Sigmoid colon (tissue), 7 donors: ENCODE results near the gene CLEC3B. TPM values are rescaled to one million over a fixed set of nuclear protein-coding genes. Genes with fewer than 3 reads are reported as not detected.

Experiments
- DNase-seq: peaks from one replicate; pipeline ENCODE4 v3.0.0-alpha.2; 2019
- H3K27ac ChIP-seq, 4 donors: fragments of 200-600 bp; sonication (generic); one replicate each; pipeline ENCODE4 v1.5.1; 2016 to 2019; ENCODE audit warnings: mild to moderate bottlenecking in 1 of 4
- H3K27me3 ChIP-seq, 3 donors: fragments of 200-600 bp; sonication (generic); one replicate each; pipeline ENCODE4 v1.5.1; 2019; ENCODE audit warnings: mild to moderate bottlenecking in 1 of 3
- H3K36me3 ChIP-seq, 4 donors: fragments of 200-600 bp; sonication (generic); one replicate each; pipeline ENCODE4 v1.5.1; 2016 to 2019
- H3K4me1 ChIP-seq, 4 donors: fragments of 200-600 bp; sonication (generic); one replicate each; pipeline ENCODE4 v1.5.1; 2017 to 2019
- H3K4me3 ChIP-seq, 4 donors: fragments of 200-600 bp; sonication (generic); one replicate each; pipeline ENCODE4 v1.5.1; 2017 to 2019; ENCODE audit warnings: mild to moderate bottlenecking in 2 of 4, moderate library complexity in 1 of 4
- H3K9me3 ChIP-seq, 4 donors: fragments of 200-600 bp in 3 of 4; sonication (generic) in 3 of 4; one replicate each; pipeline versions ENCODE4 v1.5.1 to v1.6.1; 2013 to 2019
- EP300 ChIP-seq, 4 donors: sonication (generic); formaldehyde crosslinking; IDR thresholded peaks; one replicate each; pipeline ENCODE4 v1.6.1; 2017; ENCODE audit warnings: antibody characterized with exemption in 4 of 4
- POLR2A ChIP-seq, 2 donors: fragments of 450-650 bp; IDR thresholded peaks; one replicate each; pipeline ENCODE4 v1.6.1; 2016; ENCODE audit warnings: antibody characterized with exemption in 2 of 2, mild to moderate bottlenecking in 2 of 2, moderate library complexity in 2 of 2
- POLR2AphosphoS5 ChIP-seq, 4 donors: sonication (generic); formaldehyde crosslinking; IDR thresholded peaks; one replicate each; pipeline ENCODE4 v1.6.1; 2017; ENCODE audit warnings: antibody characterized with exemption in 4 of 4
- WGBS, 2 donors: extraction: QIAGEN DNeasy Blood & Tissue Kit; methylation state at CpG; one replicate each; pipeline ENCODE4 v1.1.7; 2013; 5-methylcytosine and 5-hydroxymethylcytosine counted together
- intact Hi-C: fragments of 100-400 bp; cut with DNase I; formaldehyde crosslinking; loops from one replicate; pipeline ENCODE4 v1.15.1; 2023
- polyA plus RNA-seq, 3 donors: library from polyadenylated mRNA; stranded (reverse); fragments of 200-250 nt; gene quantifications; one replicate each; pipeline ENCODE4 v1.2.3, GENCODE V29; 2013
- total RNA-seq, 4 donors: library from RNA; depleted of rRNA; stranded (reverse); fragments of >200 nt; gene quantifications; one replicate each; pipeline ENCODE4 v1.1.0, GENCODE V29; 2016
- TF ChIP-seq, protein P1 (sequence below), 4 experiments: fragments of 450-650 bp in 3 of 4; fragments of 200-600 bp in 1 of 4; IDR thresholded peaks; one replicate each; pipeline ENCODE4 v1.5.1; 2016 to 2019; ENCODE audit warnings: antibody characterized with exemption in 4 of 4, mild to moderate bottlenecking in 3 of 4, moderate library complexity in 2 of 4
- donor health status: healthy with polysubstance abuse.
- donor health status: Bipolar disorder and iron deficiency.
- donor health status: healthy.

The CLEC3B gene
- total and polyA plus RNA-seq, 7 donors, result 8.8 to 97.2 (median 35.3) TPM

GRCh38 chr3:45023675-45024074, 2.4 kb upstream of the CLEC3B start:
- H3K36me3 ChIP-seq, result no peaks in the 10 kb centered on the region
- no peaks in the 10 kb centered on the region for H3K27me3 ChIP-seq
- peaks cover 0 to 51% (median 31%) of the 10 kb centered on the region in 4 donors for H3K4me1 ChIP-seq
- intact Hi-C loops, result no loop called here
- H3K4me3 ChIP-seq, result no peak overlapping the region
- WGBS, 2 donors, result 40 to 68% methylated on average over 3 of the region's 3 CpGs
- H3K9me3 ChIP-seq, result no peaks in the 10 kb centered on the region
- TF ChIP-seq POLR2AphosphoS5 (IDR thresholded peaks at IDR 0.05) (no peak), EP300 (IDR thresholded peaks at IDR 0.05) (no peak), POLR2A (IDR thresholded peaks at IDR 0.05) (no peak)
- TF ChIP-seq, protein P1, sequence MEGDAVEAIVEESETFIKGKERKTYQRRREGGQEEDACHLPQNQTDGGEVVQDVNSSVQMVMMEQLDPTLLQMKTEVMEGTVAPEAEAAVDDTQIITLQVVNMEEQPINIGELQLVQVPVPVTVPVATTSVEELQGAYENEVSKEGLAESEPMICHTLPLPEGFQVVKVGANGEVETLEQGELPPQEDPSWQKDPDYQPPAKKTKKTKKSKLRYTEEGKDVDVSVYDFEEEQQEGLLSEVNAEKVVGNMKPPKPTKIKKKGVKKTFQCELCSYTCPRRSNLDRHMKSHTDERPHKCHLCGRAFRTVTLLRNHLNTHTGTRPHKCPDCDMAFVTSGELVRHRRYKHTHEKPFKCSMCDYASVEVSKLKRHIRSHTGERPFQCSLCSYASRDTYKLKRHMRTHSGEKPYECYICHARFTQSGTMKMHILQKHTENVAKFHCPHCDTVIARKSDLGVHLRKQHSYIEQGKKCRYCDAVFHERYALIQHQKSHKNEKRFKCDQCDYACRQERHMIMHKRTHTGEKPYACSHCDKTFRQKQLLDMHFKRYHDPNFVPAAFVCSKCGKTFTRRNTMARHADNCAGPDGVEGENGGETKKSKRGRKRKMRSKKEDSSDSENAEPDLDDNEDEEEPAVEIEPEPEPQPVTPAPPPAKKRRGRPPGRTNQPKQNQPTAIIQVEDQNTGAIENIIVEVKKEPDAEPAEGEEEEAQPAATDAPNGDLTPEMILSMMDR (IDR thresholded peaks at IDR 0.05), result no peak
- no peak overlapping the region for H3K27ac ChIP-seq
- no peak for DNase-seq

GRCh38 chr3:45024542-45025255, 1.4 kb upstream of the CLEC3B start:
- DNase-seq, result no peak
- TF ChIP-seq POLR2AphosphoS5 (IDR thresholded peaks at IDR 0.05) (peak in 1 of 4 donors; percentile 17), POLR2A (IDR thresholded peaks at IDR 0.05) (no peak)
- 70 to 81% methylated on average over 6 of the region's 6 CpGs for WGBS, 2 donors
- Histone ChIP-seq H3K36me3 (no peaks in the 10 kb centered on the region), H3K9me3 (no peaks in the 10 kb centered on the region), H3K4me3 (no peak overlapping the region), H3K27me3 (no peaks in the 10 kb centered on the region), H3K4me1 (peaks cover 0 to 62% (median 32%) of the 10 kb centered on the region in 4 donors), H3K27ac (peak overlapping the region; percentile 5 to 78 (median 66))
- intact Hi-C loops, result no loop called here

DNA sequence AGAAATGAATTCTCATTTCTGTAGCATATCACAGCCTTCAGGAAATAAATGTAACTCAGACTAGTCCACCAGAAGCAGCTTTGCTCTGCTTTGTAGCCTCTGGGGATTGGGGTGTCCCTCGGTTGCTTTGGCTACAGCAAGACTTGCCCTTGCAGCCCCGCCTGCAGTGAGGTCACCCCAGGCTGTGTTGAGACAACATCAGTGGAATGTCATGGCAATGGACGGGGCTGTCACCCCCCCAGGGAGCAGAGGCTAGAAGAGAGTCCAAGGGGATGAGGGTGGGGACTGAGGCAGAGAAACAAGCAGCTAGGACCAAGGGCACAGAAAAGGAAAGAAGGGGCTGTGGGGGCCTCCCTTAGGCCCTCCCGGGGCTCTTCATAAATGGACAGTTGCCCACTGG, 854 bp downstream of the CLEC3B start:
- H3K4me1 ChIP-seq, result peaks cover 0 to 65% (median 31%) of the 10 kb centered on the region in 4 donors

GRCh38 chr3:45027441-45027840, 1.3 kb downstream of the CLEC3B start:
- intact Hi-C loops, result no loop called here
- Histone ChIP-seq H3K4me1 (peaks cover 0 to 65% (median 31%) of the 10 kb centered on the region in 4 donors), H3K36me3 (no peaks in the 10 kb centered on the region), H3K9me3 (no peaks in the 10 kb centered on the region), H3K27ac (peak overlapping the region; percentile 34 to 78 (median 66)), H3K4me3 (peak overlapping the region in 1 of 4 donors; percentile 32), H3K27me3 (no peaks in the 10 kb centered on the region)
- TF ChIP-seq POLR2AphosphoS5 (IDR thresholded peaks at IDR 0.05), result no peak
- TF ChIP-seq EP300 (IDR thresholded peaks at IDR 0.05), result no peak
- TF ChIP-seq, protein P1 (IDR thresholded peaks at IDR 0.05), result no peak
- WGBS, 2 donors, result 86 to 92% methylated on average over 4 of the region's 4 CpGs
- no peak for DNase-seq

More for the DNA sequence above, 854 bp downstream of the CLEC3B start:
- Histone ChIP-seq H3K4me3 (peak overlapping the region in 2 of 4 donors; percentile 18 to 32), H3K36me3 (no peaks in the 10 kb centered on the region), H3K27ac (peak overlapping the region; percentile 34 to 78 (median 66)), H3K9me3 (no peaks in the 10 kb centered on the region), H3K27me3 (no peaks in the 10 kb centered on the region)
- WGBS, 2 donors, result 43 to 60% methylated on average over 4 of the region's 4 CpGs
- intact Hi-C loops, result no loop called here
- TF ChIP-seq POLR2AphosphoS5 (IDR thresholded peaks at IDR 0.05) (peak in 2 of 4 donors; percentile 24 to 38), EP300 (IDR thresholded peaks at IDR 0.05) (no peak)
- DNase-seq, result peak; percentile 85

DNA sequence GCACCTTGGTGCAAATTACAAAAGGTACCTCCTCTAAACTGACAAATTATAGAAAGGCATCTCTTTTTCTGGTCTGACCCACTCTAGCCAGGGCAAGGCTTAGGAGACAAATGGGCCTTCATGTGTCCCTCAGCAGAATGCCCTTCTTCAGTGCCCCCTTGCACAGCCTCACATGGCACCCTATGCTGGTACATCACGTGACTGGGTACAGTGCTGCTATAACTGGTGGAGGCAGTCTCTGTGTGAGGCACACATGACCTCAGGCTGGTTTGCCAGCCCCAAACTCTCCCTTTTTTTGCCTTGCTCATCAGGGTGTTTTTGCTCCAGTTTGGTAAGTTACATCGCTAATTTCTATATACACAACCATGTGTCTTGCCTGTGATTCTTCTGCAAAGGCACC, 3.1 kb downstream of the CLEC3B start:
- no peak for DNase-seq
- no peaks in the 10 kb centered on the region for H3K9me3 ChIP-seq
- no peaks in the 10 kb centered on the region for H3K36me3 ChIP-seq
- TF ChIP-seq, protein P1 (IDR thresholded peaks at IDR 0.05), result no peak
- TF ChIP-seq POLR2AphosphoS5 (IDR thresholded peaks at IDR 0.05) (no peak), POLR2A (IDR thresholded peaks at IDR 0.05) (no peak), EP300 (IDR thresholded peaks at IDR 0.05) (no peak)
- H3K4me3 ChIP-seq, result no peak overlapping the region
- intact Hi-C loops, result no loop called here
- 89 to 90% methylated on average over 2 of the region's 2 CpGs for WGBS, 2 donors
- peak overlapping the region; percentile 11 to 78 (median 54) for H3K27ac ChIP-seq
- peaks cover 0 to 67% (median 30%) of the 10 kb centered on the region in 4 donors for H3K4me1 ChIP-seq
- H3K27me3 ChIP-seq, result no peaks in the 10 kb centered on the region
